HFF-Myc (cell line): Measurements from ENCODE around the gene HSPA12B.

ENCODE experiments used
- DNase-seq: peaks from one replicate; pipeline ENCODE4 v3.0.0-alpha.2; 2011; ENCODE audit warnings: low read depth; ENCODE audit errors: extremely low read depth
- H3K4me3 ChIP-seq: replicated peaks from 2 replicates; pipeline ENCODE4 v1.5.1; 2011; ENCODE audit warnings: low read depth, mild to moderate bottlenecking, control low read depth, low read length
- TF ChIP-seq, protein P1 (sequence below): IDR thresholded peaks from 2 replicates; pipeline ENCODE4 v1.5.1; 2012; ENCODE audit warnings: mild to moderate bottlenecking, low read depth, low read length, control low read depth; ENCODE audit errors: missing control alignments

The HSPA12B gene

DNA sequence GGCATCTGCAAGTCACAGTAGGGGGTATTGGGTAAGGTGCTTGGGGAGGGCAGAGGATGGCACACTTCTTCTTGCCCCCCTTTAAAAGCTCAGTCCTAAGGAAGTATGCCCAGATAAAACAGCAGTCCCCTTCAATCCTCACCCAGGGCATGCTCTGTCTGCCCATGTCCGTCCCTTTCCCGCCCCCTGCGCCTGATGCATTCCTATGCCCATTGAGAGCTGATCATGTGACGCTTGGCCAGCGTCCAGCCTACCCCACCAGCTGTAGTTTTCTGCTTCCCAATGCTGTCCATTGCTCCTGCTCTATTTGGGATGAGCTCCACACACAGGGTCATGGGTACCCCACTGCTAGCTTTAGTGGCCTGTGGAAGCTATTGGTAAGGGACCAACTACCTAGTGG is 28.4 kb upstream of the HSPA12B start:
- no peak overlapping the region for H3K4me3 ChIP-seq
- TF ChIP-seq, protein P1, sequence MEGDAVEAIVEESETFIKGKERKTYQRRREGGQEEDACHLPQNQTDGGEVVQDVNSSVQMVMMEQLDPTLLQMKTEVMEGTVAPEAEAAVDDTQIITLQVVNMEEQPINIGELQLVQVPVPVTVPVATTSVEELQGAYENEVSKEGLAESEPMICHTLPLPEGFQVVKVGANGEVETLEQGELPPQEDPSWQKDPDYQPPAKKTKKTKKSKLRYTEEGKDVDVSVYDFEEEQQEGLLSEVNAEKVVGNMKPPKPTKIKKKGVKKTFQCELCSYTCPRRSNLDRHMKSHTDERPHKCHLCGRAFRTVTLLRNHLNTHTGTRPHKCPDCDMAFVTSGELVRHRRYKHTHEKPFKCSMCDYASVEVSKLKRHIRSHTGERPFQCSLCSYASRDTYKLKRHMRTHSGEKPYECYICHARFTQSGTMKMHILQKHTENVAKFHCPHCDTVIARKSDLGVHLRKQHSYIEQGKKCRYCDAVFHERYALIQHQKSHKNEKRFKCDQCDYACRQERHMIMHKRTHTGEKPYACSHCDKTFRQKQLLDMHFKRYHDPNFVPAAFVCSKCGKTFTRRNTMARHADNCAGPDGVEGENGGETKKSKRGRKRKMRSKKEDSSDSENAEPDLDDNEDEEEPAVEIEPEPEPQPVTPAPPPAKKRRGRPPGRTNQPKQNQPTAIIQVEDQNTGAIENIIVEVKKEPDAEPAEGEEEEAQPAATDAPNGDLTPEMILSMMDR, result no peak
- DNase-seq, result no peak

GRCh38 chr20:3705491-3705969 is 27.0 kb upstream of the HSPA12B start:
- H3K4me3 ChIP-seq, result no peak overlapping the region
- TF ChIP-seq, protein P1, result no peak
- DNase-seq, result no peak

GRCh38 chr20:3705970-3706739 is 26.3 kb upstream of the HSPA12B start:
- H3K4me3 ChIP-seq, result no peak overlapping the region
- DNase-seq, result no peak
- TF ChIP-seq, protein P1, result no peak

DNA sequence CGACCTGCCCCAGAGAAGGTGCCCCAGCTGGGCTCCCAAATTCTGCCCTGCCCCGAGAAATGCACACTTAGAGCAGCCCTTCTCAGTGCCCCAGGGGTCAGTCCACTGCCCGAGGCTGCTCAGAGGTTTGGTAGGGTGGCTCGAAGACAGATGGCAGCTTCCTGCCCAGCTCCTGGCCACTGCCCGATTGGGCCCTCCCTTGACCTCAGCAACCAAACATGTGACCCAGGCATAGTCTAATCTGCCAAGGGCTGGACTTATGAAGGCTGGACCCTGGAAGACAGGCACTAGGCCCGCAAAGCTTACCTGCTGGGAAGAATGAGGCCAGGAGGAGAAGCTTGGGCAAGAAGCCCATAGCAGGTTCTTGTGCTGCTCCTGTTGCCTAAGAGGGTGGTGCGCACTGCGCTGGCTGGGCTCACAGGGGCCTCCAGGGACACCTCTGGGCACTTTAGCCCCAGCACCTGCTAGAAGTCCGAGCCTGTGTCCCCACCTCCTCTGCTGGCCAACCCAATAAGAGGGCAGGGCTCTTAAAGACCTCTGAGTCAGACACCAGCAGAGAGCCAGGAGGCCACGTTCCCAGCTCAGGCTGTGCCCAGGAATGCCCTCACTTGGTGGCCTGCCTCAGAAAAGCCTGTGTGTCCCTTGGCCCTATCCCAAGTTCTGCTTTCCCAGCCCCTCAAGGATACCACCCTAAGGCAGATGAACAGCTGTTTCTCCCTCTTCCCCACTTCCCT is 25.5 kb upstream of the HSPA12B start:
- TF ChIP-seq, protein P1, result no peak
- DNase-seq, result no peak
- H3K4me3 ChIP-seq, result no peak overlapping the region

DNA sequence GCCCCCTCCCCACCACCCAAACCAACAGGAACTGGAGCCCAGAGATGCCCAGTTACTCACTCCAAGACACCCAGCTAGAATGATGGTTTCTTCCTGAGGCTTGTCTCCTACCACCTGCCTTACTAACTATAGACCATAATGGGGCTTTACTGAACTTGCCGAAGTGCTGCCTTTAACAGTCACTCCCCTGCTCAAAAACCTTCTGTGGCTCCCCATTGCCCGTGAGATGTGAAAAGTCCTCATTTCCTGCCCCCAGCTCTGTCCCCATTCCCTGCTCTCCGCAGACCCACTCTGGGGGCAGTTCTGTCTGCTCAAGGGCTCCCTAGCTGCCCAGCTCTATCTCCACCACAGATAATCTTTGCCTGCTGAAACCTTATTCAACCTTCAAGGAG is 25.0 kb upstream of the HSPA12B start:
- TF ChIP-seq, protein P1, result no peak
- no peak overlapping the region for H3K4me3 ChIP-seq
- no peak for DNase-seq

DNA sequence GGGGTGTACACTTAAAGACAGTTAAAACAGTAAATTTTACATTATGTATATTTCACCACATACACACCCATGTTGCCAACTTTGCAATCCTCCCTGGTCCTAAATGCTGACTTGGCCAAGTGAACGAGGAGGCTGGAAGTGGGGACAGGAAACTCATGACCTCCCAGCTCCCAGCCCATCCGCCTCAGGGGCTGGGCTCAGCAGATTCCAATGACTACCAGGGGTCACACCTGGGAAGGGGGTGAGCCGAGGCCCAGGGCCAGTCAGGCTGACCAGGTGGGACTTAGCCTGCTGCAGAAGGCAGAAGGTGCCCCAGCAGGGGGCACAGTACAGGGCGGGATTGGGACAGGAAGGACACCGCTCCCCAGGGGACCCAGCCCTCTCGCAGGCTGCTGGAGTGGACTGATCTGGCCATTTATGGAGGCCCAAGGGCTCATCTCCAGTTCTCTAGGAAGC is 22.4 kb upstream of the HSPA12B start:
- DNase-seq, result no peak
- TF ChIP-seq, protein P1, result no peak
- H3K4me3 ChIP-seq, result no peak overlapping the region
